Stimulated activated CD4-positive, alpha-beta T cell treated with anti-CD3 and anti-CD28 coated beads, Interleukin-2, amount 100 ng/mL, for 4 hours (primary cell): Measurements from ENCODE around the gene PTCHD4.

ENCODE experiments used
- DNase-seq: peaks from one replicate; pipeline ENCODE4 v3.0.0-alpha.2; 2020; ENCODE audit warnings: low read depth

PTCHD4 gene

DNA sequence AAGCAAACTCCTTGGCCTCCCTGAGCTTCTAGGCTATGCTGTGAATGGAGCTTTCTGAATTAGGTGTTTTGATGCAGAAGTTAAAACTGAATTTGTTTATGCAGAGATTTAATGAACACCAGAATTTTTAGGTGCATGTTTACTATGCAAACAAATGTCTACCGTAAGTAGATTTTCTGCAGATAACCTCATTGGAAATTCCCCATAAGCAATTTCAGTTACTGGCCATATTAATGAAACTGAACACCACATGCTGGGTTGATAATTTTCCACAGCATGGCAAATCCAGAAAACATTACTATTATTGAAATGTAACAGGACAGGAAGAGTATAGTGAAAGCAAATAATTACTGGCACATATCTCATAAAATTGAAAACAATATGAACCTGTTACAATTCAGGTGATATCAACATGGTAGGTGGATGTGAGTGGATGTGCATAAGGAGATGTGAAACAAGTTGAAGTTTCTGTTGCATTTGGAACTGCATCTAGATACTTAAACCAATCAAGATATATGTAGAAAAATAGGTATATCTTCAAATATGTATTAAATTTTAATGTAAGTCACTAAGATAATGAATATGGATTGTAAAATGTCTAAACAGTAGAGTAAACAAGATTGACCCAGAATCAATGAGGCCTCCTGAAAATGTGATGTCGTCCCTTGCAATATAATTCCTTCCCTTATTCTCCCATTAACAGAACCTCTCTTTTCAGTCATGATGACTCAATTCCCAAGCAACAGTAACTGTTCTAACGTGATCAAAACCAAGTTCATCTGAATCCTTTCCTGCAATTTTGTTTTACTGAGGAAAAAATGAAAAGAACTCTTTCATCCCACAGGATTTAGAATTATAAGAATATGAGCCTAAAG is 11.0 kb downstream of the PTCHD4 start:
- no peak for DNase-seq

GRCh38 chr6:48098923-48099322 is 12.1 kb downstream of the PTCHD4 start:
- DNase-seq, result no peak

DNA sequence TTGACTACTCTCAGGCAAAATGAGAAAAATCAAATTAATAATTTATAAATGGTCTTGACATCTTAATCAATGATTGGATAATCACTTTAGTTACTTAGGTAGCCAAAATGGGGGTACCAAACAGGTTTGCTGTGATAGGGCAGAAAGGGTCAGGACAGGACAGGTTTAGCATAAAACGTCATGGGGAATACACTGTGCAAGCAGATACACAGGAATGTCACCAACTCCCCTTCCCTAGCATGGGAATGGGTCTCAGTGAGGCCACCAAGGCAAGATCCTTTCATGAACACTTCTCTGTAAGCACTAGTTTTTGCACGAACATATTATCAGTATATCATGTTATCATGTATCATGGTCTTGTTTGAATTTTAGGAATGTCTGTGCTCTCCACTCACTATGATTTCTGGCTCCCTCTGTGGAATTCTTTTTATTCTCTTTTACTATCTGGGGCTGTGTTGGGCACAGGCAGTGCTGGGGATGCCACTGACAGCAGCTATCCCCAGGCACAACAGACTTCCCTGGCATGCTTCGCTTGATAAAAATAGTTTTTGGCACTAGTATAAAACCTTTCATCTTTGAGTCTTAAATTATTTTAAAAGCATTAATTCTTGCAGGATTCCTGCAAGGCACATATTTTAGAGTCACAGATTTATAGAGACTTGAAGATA is 18.3 kb downstream of the PTCHD4 start:
- DNase-seq, result no peak

DNA sequence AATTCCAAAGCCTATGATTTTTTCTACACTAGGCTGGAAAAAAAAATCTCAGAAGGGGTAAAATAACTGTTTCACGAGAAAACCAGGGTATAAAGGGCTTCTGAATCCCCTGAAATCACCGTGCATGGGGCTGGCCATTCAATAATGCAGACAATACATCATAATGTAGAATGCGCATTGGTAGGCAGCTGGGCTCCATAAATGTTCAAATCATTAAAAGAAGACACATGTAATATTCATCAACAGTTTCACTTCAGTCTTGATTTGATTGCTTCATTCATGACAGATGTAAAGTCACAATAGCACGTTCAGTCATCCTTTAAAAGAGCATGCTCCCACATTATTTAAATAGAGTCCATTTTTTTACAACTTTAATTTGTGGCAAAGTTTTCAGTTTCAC is 20.5 kb downstream of the PTCHD4 start:
- no peak for DNase-seq

DNA sequence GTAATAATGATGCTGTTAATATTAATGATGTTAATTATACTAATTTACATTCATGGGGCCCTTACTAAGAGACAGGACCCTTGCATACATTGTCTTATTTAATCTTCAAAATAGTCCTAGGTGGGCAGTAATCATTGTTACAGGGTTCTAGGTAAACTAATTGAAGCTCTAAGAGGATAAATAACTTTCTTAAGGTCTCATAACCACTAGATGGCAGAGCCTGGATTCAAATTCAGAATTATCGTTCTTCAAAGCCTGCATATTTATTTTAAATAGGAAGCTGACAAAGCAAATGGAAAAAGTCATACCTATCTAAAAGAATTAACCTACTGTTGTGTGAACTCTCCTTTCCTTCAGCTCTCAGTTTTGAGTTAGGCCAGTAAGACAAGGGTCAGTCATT is 23.5 kb downstream of the PTCHD4 start:
- no peak for DNase-seq

GRCh38 chr6:48086187-48086586 is 24.8 kb downstream of the PTCHD4 start:
- DNase-seq, result no peak

DNA sequence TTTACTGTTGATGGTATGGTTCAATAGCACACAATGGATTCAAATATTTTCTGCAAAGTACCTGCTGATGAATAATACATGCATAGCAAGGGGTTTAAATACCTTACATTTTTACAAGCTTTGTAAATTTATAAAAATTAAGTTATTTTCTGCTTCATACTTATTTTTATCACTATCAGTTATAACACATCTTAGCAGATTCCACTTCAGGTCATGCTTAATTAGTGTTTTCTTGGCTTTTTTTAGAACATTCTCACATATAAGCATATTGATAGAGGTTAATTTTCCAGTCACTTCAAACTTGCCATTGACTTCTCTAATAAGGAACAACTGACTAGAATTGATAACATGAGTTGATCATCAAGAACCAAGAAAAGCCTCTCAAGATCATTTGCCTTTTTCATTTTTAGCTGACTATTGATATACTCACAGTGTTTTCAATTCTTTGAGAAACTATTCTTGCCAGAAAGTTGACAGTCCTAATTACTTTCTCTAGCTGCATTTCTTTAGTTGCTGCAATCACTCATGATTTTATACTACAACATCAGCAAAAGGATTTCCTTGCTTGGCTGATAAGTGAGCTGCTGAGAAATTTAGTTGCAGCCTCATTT is 25.8 kb downstream of the PTCHD4 start:
- DNase-seq, result no peak

GRCh38 chr6:48084201-48084600 is 26.8 kb downstream of the PTCHD4 start:
- DNase-seq, result no peak

GRCh38 chr6:48080227-48081009 is 30.6 kb downstream of the PTCHD4 start:
- no peak for DNase-seq

GRCh38 chr6:48078120-48078519 is 32.9 kb downstream of the PTCHD4 start:
- no peak for DNase-seq

DNA sequence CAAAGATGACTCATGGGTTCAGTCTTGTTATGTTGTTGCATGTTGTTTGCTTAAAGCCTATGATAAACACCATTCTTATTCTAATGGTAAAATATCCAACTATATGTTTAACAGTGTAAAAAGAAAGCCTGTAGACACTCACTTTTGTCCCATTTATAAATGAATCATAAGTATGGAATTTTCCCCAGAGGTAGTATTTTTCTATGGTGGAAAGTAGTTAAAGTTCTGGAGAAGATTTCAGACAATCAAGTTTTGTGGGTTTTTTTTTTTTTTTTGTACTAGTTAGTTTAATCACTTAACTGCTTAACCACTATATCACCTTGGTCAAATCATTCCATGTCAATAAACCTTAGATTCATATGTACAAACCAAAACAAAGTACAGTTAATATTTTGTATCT is 35.8 kb downstream of the PTCHD4 start:
- DNase-seq, result no peak

DNA sequence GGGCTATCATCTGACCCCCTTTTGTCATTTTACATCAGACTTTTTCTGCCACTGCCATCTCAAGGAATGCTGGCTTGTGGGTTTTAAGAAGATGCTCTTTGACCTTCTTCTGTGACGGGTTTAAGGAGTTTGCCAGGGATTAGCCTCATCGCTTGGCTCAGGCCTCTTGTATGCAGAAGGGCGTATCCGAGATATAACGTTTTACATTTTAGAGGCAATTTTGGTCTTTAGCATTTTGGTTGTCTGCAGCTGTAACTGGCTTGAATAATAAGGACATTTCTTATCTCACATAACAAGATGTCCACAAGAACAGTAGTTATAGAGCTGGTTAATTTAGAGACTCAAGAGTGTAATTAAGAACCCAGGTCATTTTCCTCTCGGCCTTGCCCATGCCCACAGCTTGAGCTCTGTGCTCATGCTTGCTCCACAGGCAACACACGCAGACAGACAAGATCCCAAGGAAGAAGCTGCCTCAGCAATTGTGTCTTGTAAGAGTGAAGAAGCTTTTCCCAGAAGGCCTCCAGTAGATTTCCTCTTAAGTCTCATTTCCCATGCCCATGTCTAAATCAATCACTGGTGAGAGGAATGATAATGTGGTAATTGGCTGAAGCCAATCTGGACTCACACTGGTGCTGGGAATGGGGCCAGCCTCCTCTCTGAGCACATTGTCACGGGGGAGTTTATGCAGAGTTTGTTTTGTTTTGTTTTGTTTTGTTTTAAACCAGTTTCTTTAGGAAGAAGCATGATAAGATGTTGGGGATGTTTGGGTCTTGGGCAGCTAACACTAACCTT is 36.8 kb downstream of the PTCHD4 start:
- DNase-seq, result no peak

GRCh38 chr6:48071833-48072232 is 39.2 kb downstream of the PTCHD4 start:
- no peak for DNase-seq

- no peak for DNase-seq
These were observed 41.7 kb downstream of the PTCHD4 start for GRCh38 chr6:48069280-48069679.

- no peak for DNase-seq
These were observed 42.4 kb downstream of the PTCHD4 start for GRCh38 chr6:48068278-48069251.

GRCh38 chr6:48067886-48068277 is 43.1 kb downstream of the PTCHD4 start:
- DNase-seq, result no peak

DNA sequence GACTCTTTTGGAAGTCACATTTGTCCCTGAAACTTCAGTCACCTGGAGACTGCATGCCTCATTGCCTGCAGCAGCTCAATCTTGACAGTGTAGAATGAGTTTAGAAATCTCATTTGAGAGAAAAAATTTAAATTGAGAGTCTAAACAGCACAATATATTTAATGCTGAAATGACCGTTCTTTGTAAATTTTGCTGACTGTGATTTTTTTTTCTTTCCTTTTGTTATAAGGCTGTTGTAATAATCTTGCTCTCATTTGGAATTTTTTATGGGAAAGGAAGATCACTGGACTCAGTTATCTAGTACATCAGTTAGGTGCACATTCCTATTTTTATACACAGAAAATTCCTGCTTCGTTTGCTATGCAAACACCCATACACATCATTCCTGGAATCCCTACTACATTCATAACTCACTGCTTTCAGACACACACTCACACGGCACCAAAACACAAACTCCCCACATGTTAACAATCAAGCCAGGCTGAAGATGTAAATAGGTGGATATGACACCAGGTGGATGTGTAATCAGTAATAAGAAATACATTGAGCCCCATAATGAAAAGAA is 43.8 kb downstream of the PTCHD4 start:
- no peak for DNase-seq

DNA sequence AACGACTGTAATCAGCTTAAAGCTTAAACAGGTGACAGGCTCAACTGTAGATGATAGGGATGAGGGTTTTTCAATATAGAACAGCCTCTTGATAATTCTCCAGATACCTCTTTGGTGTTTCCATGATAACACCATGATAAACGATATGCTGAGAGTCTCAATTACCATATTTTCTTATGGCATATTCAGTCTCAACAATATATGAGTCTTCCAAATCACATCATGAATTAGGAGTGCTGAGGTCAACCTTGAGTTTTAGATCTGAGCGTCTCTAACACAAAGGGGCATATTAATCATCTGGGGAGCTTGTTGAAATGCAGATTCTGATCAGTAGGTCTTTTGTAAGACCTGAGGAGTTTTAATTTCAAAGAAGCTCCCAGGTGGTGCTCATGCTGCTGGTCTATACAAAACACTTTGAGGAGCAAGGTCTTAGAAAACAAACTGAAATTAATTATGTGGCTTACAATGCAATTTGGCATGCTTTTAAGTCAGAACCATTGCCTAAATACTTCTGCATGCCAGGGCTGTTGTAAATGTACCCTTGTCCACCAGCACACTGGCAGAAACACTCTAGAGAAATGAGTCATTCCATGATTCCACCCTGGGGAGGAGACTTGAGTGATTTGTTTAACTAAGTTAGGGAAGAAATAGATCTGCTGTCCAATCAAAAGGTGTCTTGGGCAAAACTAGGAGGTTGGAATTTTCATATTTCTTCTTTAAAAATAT is 49.6 kb downstream of the PTCHD4 start:
- DNase-seq, result no peak
